Neural progenitor cell (in vitro differentiated cells): Measurements from ENCODE around the gene PPBP.

Source experiments
- EZH2 ChIP-seq: fragments of 200-600 bp; sonication (generic); IDR thresholded peaks from 2 replicates; pipeline ENCODE4 v1.6.1; 2017; ENCODE audit warnings: antibody characterized with exemption, mild to moderate bottlenecking, moderate library complexity
- TF ChIP-seq, protein P1 (sequence below): fragments of 200-600 bp; sonication (generic); IDR thresholded peaks from 2 replicates; pipeline ENCODE4 v1.5.1; 2017; ENCODE audit warnings: antibody characterized with exemption, mild to moderate bottlenecking

GRCh38 chr4:73952352-73952751 is 35.6 kb downstream of the PPBP start:
- TF ChIP-seq, protein P1, sequence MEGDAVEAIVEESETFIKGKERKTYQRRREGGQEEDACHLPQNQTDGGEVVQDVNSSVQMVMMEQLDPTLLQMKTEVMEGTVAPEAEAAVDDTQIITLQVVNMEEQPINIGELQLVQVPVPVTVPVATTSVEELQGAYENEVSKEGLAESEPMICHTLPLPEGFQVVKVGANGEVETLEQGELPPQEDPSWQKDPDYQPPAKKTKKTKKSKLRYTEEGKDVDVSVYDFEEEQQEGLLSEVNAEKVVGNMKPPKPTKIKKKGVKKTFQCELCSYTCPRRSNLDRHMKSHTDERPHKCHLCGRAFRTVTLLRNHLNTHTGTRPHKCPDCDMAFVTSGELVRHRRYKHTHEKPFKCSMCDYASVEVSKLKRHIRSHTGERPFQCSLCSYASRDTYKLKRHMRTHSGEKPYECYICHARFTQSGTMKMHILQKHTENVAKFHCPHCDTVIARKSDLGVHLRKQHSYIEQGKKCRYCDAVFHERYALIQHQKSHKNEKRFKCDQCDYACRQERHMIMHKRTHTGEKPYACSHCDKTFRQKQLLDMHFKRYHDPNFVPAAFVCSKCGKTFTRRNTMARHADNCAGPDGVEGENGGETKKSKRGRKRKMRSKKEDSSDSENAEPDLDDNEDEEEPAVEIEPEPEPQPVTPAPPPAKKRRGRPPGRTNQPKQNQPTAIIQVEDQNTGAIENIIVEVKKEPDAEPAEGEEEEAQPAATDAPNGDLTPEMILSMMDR: no peak
- TF ChIP-seq EZH2: no peak
